ENCODE results near the gene DDX19B.
A peak's percentile ranks its signal among the peaks of the same experiment; 100 is the strongest.
"Not testable (repeated sequence)": the region's sequence is repeated elsewhere in the genome, so short reads cannot be mapped to it uniquely, and the experiment has no call there.

Gene DDX19B

GRCh38 chr16:70287304-70287971, 11.5 kb upstream of the DDX19B start:
- not testable (repeated sequence) for DNase-seq (ENCODE audit: low spot score)

GRCh38 chr16:70289229-70290094, 9.5 kb upstream of the DDX19B start, which contains the start of gene AARS1:
Gene AARS1 (minus strand): TSS chr16:70289506. CDS start chr16:70282763, 6,743 bp downstream.
- DNase-seq (ENCODE audit: low spot score) = peak; percentile 98

GRCh38 chr16:70290949-70291519, 8.0 kb upstream of the DDX19B start:
- no peak for DNase-seq (ENCODE audit: low spot score)

- not testable (repeated sequence) for DNase-seq (ENCODE audit: low spot score)
These were observed 6.8 kb upstream of the DDX19B start for GRCh38 chr16:70292148-70292547.

GRCh38 chr16:70294385-70295025, 4.5 kb upstream of the DDX19B start:
- DNase-seq (ENCODE audit: low spot score) = no peak

- no peak for DNase-seq (ENCODE audit: low spot score)
These were observed 3.4 kb upstream of the DDX19B start for GRCh38 chr16:70295634-70296033.

- no peak for DNase-seq (ENCODE audit: low spot score)
These were observed 2.1 kb downstream of the DDX19B start for GRCh38 chr16:70301121-70301520.

- no peak for DNase-seq (ENCODE audit: low spot score)
These were observed 3.8 kb downstream of the DDX19B start for GRCh38 chr16:70302745-70303144.

- no peak for DNase-seq (ENCODE audit: low spot score)
These were observed 6.0 kb downstream of the DDX19B start for GRCh38 chr16:70304892-70305448.

GRCh38 chr16:70306880-70307279, 7.9 kb downstream of the DDX19B start:
- no peak for DNase-seq (ENCODE audit: low spot score)

- DNase-seq (ENCODE audit: low spot score) = not testable (repeated sequence)
These were observed 8.7 kb downstream of the DDX19B start for GRCh38 chr16:70307726-70308125.

- DNase-seq (ENCODE audit: low spot score) = no peak
These were observed 21.1 kb downstream of the DDX19B start for GRCh38 chr16:70320121-70320520.

- DNase-seq (ENCODE audit: low spot score) = no peak
These were observed 26.2 kb downstream of the DDX19B start for GRCh38 chr16:70324998-70325747.

GRCh38 chr16:70331091-70331490, 32.1 kb downstream of the DDX19B start:
- no peak for DNase-seq (ENCODE audit: low spot score)

GRCh38 chr16:70331588-70332358, 32.8 kb downstream of the DDX19B start:
- no peak for DNase-seq (ENCODE audit: low spot score)

- not testable (repeated sequence) for DNase-seq (ENCODE audit: low spot score)
These were observed 33.7 kb downstream of the DDX19B start for GRCh38 chr16:70332728-70333127.

GRCh38 chr16:70337814-70338213, 38.8 kb downstream of the DDX19B start:
- no peak for DNase-seq (ENCODE audit: low spot score)

- no peak for DNase-seq (ENCODE audit: low spot score)
These were observed 42.6 kb downstream of the DDX19B start for GRCh38 chr16:70341600-70341999.

- DNase-seq (ENCODE audit: low spot score) = no peak
These were observed 43.0 kb downstream of the DDX19B start for GRCh38 chr16:70342016-70342415.

- no peak for DNase-seq (ENCODE audit: low spot score)
These were observed 46.9 kb downstream of the DDX19B start for GRCh38 chr16:70345840-70346239.

GRCh38 chr16:70348991-70349390, 50.0 kb downstream of the DDX19B start:
- no peak for DNase-seq (ENCODE audit: low spot score)
